Vagina (tissue), 2 donors: ENCODE measurements around the gene MFSD12.

Experiments used
- CTCF ChIP-seq, 3 experiments: fragments of 450-650 bp in 2 of 3; fragments of 200-600 bp in 1 of 3; sonication (generic) in 1 of 3; IDR thresholded peaks; one replicate each; pipeline ENCODE4 v1.5.1; 2017 to 2019; ENCODE audit warnings: antibody characterized with exemption in 3 of 3, mild to moderate bottlenecking in 2 of 3, moderate library complexity in 2 of 3
- POLR2A ChIP-seq, 2 donors: fragments of 450-650 bp; IDR thresholded peaks; one replicate each; pipeline ENCODE4 v1.6.1; 2017; ENCODE audit warnings: antibody characterized with exemption in 2 of 2, mild to moderate bottlenecking in 2 of 2, moderate library complexity in 2 of 2

- TF ChIP-seq POLR2A (IDR thresholded peaks at IDR 0.05): no peak
- no peak for TF ChIP-seq CTCF (IDR thresholded peaks at IDR 0.05)
Observed at GRCh38 chr19:3522421-3523360, 34.7 kb downstream of the MFSD12 start.
